Measurements from ENCODE around the gene KCNMB3.
"Not testable (repeated sequence)": the region's sequence is repeated elsewhere in the genome, so short reads cannot be mapped to it uniquely, and the experiment has no call there.

KCNMB3 gene

GRCh38 chr3:179279837-179280236 lies 28.9 kb upstream of the KCNMB3 start:
- H3K4me3 ChIP-seq (ENCODE audit: low read depth, low read length): no peak overlapping the region
- H2AFZ ChIP-seq: no peak overlapping the region
- H3K27me3 ChIP-seq (ENCODE audit: control insufficient read depth, insufficient read depth, low read length): no peaks in the 10 kb centered on the region
- no peaks in the 10 kb centered on the region for H3K79me2 ChIP-seq
- no peaks in the 10 kb centered on the region for H3K9me3 ChIP-seq (ENCODE audit: control insufficient read depth, low read length)
- H3K4me2 ChIP-seq (ENCODE audit: low read length): no peak overlapping the region
- no peaks in the 10 kb centered on the region for H3K4me1 ChIP-seq
- H3K36me3 ChIP-seq (ENCODE audit: control insufficient read depth, insufficient read depth, low read length): no peaks in the 10 kb centered on the region
- H3K27ac ChIP-seq: no peak overlapping the region
- no peak for TF ChIP-seq CTCF (IDR thresholded peaks at IDR 0.05)
- no peak overlapping the region for H3K9ac ChIP-seq

- H3K4me2 ChIP-seq (ENCODE audit: low read length): no peak overlapping the region
These were observed 28.2 kb upstream of the KCNMB3 start for GRCh38 chr3:179278932-179279693.

GRCh38 chr3:179278151-179278550 lies 27.2 kb upstream of the KCNMB3 start:
- no peak overlapping the region for H3K4me2 ChIP-seq (ENCODE audit: low read length)
- no peak overlapping the region for H3K27ac ChIP-seq
- H3K36me3 ChIP-seq (ENCODE audit: control insufficient read depth, insufficient read depth, low read length): no peaks in the 10 kb centered on the region
- no peaks in the 10 kb centered on the region for H3K9me3 ChIP-seq (ENCODE audit: control insufficient read depth, low read length)
- H3K4me3 ChIP-seq (ENCODE audit: low read depth, low read length): no peak overlapping the region
- no peak overlapping the region for H2AFZ ChIP-seq
- TF ChIP-seq CTCF (IDR thresholded peaks at IDR 0.05): no peak
- H3K27me3 ChIP-seq (ENCODE audit: control insufficient read depth, insufficient read depth, low read length): no peaks in the 10 kb centered on the region
- H3K79me2 ChIP-seq: no peaks in the 10 kb centered on the region
- H3K4me1 ChIP-seq: no peaks in the 10 kb centered on the region
- no peak overlapping the region for H3K9ac ChIP-seq

More at GRCh38 chr3:179278932-179279693, 28.2 kb upstream of the KCNMB3 start:
- Histone ChIP-seq H3K27ac (no peak overlapping the region), H3K79me2 (no peaks in the 10 kb centered on the region), H3K9ac (no peak overlapping the region), H3K9me3 (ENCODE audit: control insufficient read depth, low read length) (no peaks in the 10 kb centered on the region), H3K4me3 (ENCODE audit: low read depth, low read length) (no peak overlapping the region), H2AFZ (no peak overlapping the region), H3K4me1 (no peaks in the 10 kb centered on the region), H3K36me3 (ENCODE audit: control insufficient read depth, insufficient read depth, low read length) (no peaks in the 10 kb centered on the region), H3K27me3 (ENCODE audit: control insufficient read depth, insufficient read depth, low read length) (no peaks in the 10 kb centered on the region)
- TF ChIP-seq CTCF (IDR thresholded peaks at IDR 0.05): no peak

GRCh38 chr3:179276743-179277142 lies 25.8 kb upstream of the KCNMB3 start:
- H3K9ac ChIP-seq: no peak overlapping the region
- H3K36me3 ChIP-seq (ENCODE audit: control insufficient read depth, insufficient read depth, low read length): no peaks in the 10 kb centered on the region
- H3K27ac ChIP-seq: no peak overlapping the region
- H3K4me3 ChIP-seq (ENCODE audit: low read depth, low read length): no peak overlapping the region
- no peaks in the 10 kb centered on the region for H3K79me2 ChIP-seq
- H3K27me3 ChIP-seq (ENCODE audit: control insufficient read depth, insufficient read depth, low read length): no peaks in the 10 kb centered on the region
- H3K9me3 ChIP-seq (ENCODE audit: control insufficient read depth, low read length): no peaks in the 10 kb centered on the region
- H3K4me1 ChIP-seq: no peaks in the 10 kb centered on the region
- no peak overlapping the region for H2AFZ ChIP-seq
- no peak overlapping the region for H3K4me2 ChIP-seq (ENCODE audit: low read length)
- no peak for TF ChIP-seq CTCF (IDR thresholded peaks at IDR 0.05)

- no peak overlapping the region for H3K9ac ChIP-seq
- no peaks in the 10 kb centered on the region for H3K4me1 ChIP-seq
- no peaks in the 10 kb centered on the region for H3K36me3 ChIP-seq (ENCODE audit: control insufficient read depth, insufficient read depth, low read length)
- H3K27ac ChIP-seq: no peak overlapping the region
- H3K79me2 ChIP-seq: no peaks in the 10 kb centered on the region
- no peak overlapping the region for H2AFZ ChIP-seq
- H3K9me3 ChIP-seq (ENCODE audit: control insufficient read depth, low read length): no peaks in the 10 kb centered on the region
- no peak overlapping the region for H3K4me3 ChIP-seq (ENCODE audit: low read depth, low read length)
- no peak overlapping the region for H3K4me2 ChIP-seq (ENCODE audit: low read length)
- TF ChIP-seq CTCF (IDR thresholded peaks at IDR 0.05): no peak
- no peaks in the 10 kb centered on the region for H3K27me3 ChIP-seq (ENCODE audit: control insufficient read depth, insufficient read depth, low read length)
These were observed 25.1 kb upstream of the KCNMB3 start for GRCh38 chr3:179276001-179276400.

- not testable (repeated sequence) for H3K79me2 ChIP-seq; H3K27me3 ChIP-seq (ENCODE audit: control insufficient read depth, insufficient read depth, low read length); H3K9me3 ChIP-seq (ENCODE audit: control insufficient read depth, low read length); H3K4me3 ChIP-seq (ENCODE audit: low read depth, low read length); H3K27ac ChIP-seq; H3K9ac ChIP-seq; H3K36me3 ChIP-seq (ENCODE audit: control insufficient read depth, insufficient read depth, low read length); H3K4me1 ChIP-seq; H3K4me2 ChIP-seq (ENCODE audit: low read length); H2AFZ ChIP-seq
These were observed 23.5 kb upstream of the KCNMB3 start for GRCh38 chr3:179274434-179274833.
